Stimulated activated CD8-positive, alpha-beta memory T cell treated with anti-CD3 and anti-CD28 coated beads, Interleukin-7, amount 100 ng/mL, for 48 hours (primary cell): ENCODE data around the gene KDELR3.

ENCODE experiments used
- DNase-seq, 2 donors: peaks; one replicate each; pipeline ENCODE4 v3.0.0-alpha.2; 2020; ENCODE audit warnings: low read depth in 1 of 2; ENCODE audit errors: extremely low read depth in 1 of 2

Gene KDELR3

GRCh38 chr22:38481162-38481870, 13.4 kb downstream of the KDELR3 start:
- DNase-seq: no peak

GRCh38 chr22:38481871-38482332, 14.0 kb downstream of the KDELR3 start:
- no peak for DNase-seq

GRCh38 chr22:38482662-38483308, 14.9 kb downstream of the KDELR3 start:
- no peak for DNase-seq

GRCh38 chr22:38484244-38484643, 16.3 kb downstream of the KDELR3 start:
- DNase-seq: no peak

- DNase-seq: no peak
Observed at GRCh38 chr22:38485783-38486182, 17.9 kb downstream of the KDELR3 start.

- no peak for DNase-seq
Observed at GRCh38 chr22:38487946-38488345, 20.1 kb downstream of the KDELR3 start.

GRCh38 chr22:38489142-38489541, 21.2 kb downstream of the KDELR3 start:
- DNase-seq: no peak

GRCh38 chr22:38489561-38490145, 21.8 kb downstream of the KDELR3 start:
- no peak for DNase-seq

GRCh38 chr22:38490475-38490874, 22.6 kb downstream of the KDELR3 start:
- no peak for DNase-seq

GRCh38 chr22:38490915-38491314, 23.0 kb downstream of the KDELR3 start:
- DNase-seq: no peak

GRCh38 chr22:38491707-38492348, 23.9 kb downstream of the KDELR3 start:
- no peak for DNase-seq

- DNase-seq: no peak
Observed at GRCh38 chr22:38494498-38494897, 26.6 kb downstream of the KDELR3 start.

- no peak for DNase-seq
Observed at GRCh38 chr22:38494939-38495338, 27.0 kb downstream of the KDELR3 start.

- no peak for DNase-seq
Observed at GRCh38 chr22:38497869-38498268, 30.0 kb downstream of the KDELR3 start.

GRCh38 chr22:38501797-38502672, 34.1 kb downstream of the KDELR3 start:
- DNase-seq: no peak

GRCh38 chr22:38503021-38503420, 35.1 kb downstream of the KDELR3 start:
- no peak for DNase-seq

- peak; percentile 26 to 51 for DNase-seq
Observed at GRCh38 chr22:38504731-38505540, 37.0 kb downstream of the KDELR3 start.

GRCh38 chr22:38505541-38506117, 37.7 kb downstream of the KDELR3 start:
- peak; percentile 24 to 37 for DNase-seq
